HepG2 (cell line): ENCODE results near the gene PPP1R13B. TPM values are rescaled to one million over a fixed set of nuclear protein-coding genes. Genes with fewer than 3 reads are reported as not detected.

ENCODE experiments used
- ATAC-seq: fragments of 200-7000 bp; cut with Tn5 transposase; 3 replicates; pipeline ENCODE4 v1.9.1; 2020; ENCODE audit warnings: mild to moderate bottlenecking, moderate library complexity
- BruUV-seq: library from RNA; stranded (reverse); fragments of 400-500 nt; replicated peaks from 2 replicates; lab custom pipeline; 2021; lab: Mats Ljungman, UMichigan
- CTCF ChIA-PET: fragments of 300-600 bp; formaldehyde crosslinking; extraction: SDS; loops from one replicate; lab custom pipeline; 2021; ENCODE audit warnings: low total read pairs, inconsistent platforms, low intra/inter-chr PET ratio; lab: Yijun Ruan, JAX
- POLR2A ChIA-PET: fragments of 350-600 bp; sonication (Branson Sonifier 250); formaldehyde crosslinking; loops from one replicate; lab custom pipeline; 2020; ENCODE audit warnings: antibody characterized with exemption, inconsistent platforms; lab: Yijun Ruan, JAX
- DNase-seq: peaks from one replicate; pipeline ENCODE4 v3.0.0-alpha.2; 2015; ENCODE audit warnings: low spot score
- FAIRE-seq: peaks from 3 replicates; lab custom pipeline; 2011; peaks lifted over from hg19 to GRCh38; lab: Jason Lieb, UNC
- H2AFZ ChIP-seq: one replicate; pipeline ENCODE4 v1.6.1; 2011; ENCODE audit warnings: low read length, inconsistent platforms
- H3K27ac ChIP-seq: fragments of 300-600 bp; 3 replicates; pipeline ENCODE4 v1.8.0; 2011; ENCODE audit warnings: mixed run types, mild to moderate bottlenecking, mixed read lengths, low read length, inconsistent platforms; ENCODE audit not compliant: insufficient read depth; ENCODE audit errors: extremely low read length
- H3K27me3 ChIP-seq, 2 experiments: fragments of 200-600 bp in 1 of 2; 2 replicates in 1 of 2; 3 replicates in 1 of 2; pipeline versions ENCODE4 v1.6.0 to v1.8.0; 2011; ENCODE audit warnings: low read length in 2 of 2, mild to moderate bottlenecking in 2 of 2, moderate library complexity in 2 of 2, inconsistent platforms in 1 of 2; ENCODE audit not compliant: insufficient read depth in 2 of 2, control insufficient read depth in 1 of 2
- H3K36me3 ChIP-seq, 2 experiments: fragments of 200-600 bp in 1 of 2; replicated peaks in 1 of 2; 2 replicates in 1 of 2; 3 replicates in 1 of 2; pipeline versions ENCODE4 v1.5.1 to v1.8.0; 2011; ENCODE audit warnings: low read length in 2 of 2, inconsistent platforms in 1 of 2; ENCODE audit not compliant: insufficient read depth in 2 of 2, control insufficient read depth in 1 of 2
- H3K4me1 ChIP-seq: 2 replicates; pipeline ENCODE4 v1.5.1; 2012; ENCODE audit warnings: low read length, inconsistent platforms; ENCODE audit not compliant: insufficient read depth
- H3K4me2 ChIP-seq: 2 replicates; pipeline ENCODE4 v1.6.0; 2011; ENCODE audit warnings: low read depth, low read length, inconsistent platforms
- H3K4me3 ChIP-seq, 3 experiments: fragments of 200-600 bp in 1 of 3; sonication (generic), shearing (Covaris generic) in 1 of 3; replicated peaks in 1 of 3; 2 replicates each; pipeline ENCODE4 v1.5.1; 2011 to 2016; ENCODE audit warnings: low read length in 3 of 3, inconsistent platforms in 2 of 3, low read depth in 2 of 3, mild to moderate bottlenecking in 2 of 3, control low read depth in 1 of 3, mixed read lengths in 1 of 3; ENCODE audit not compliant: insufficient read depth in 1 of 3
- H3K79me2 ChIP-seq: one replicate; pipeline ENCODE4 v1.6.1; 2011; ENCODE audit warnings: low read length, inconsistent platforms; ENCODE audit not compliant: insufficient read depth
- H3K9ac ChIP-seq: 2 replicates; pipeline ENCODE4 v1.6.0; 2011; ENCODE audit warnings: mild to moderate bottlenecking, low read depth, low read length, inconsistent platforms; ENCODE audit not compliant: insufficient read depth
- H3K9me3 ChIP-seq: 2 replicates; pipeline ENCODE4 v1.5.1; 2012; ENCODE audit warnings: mild to moderate bottlenecking, low read length
- H4K20me1 ChIP-seq: 2 replicates; pipeline ENCODE4 v1.6.0; 2011; ENCODE audit warnings: inconsistent platforms, mild to moderate bottlenecking, low read length, moderate library complexity; ENCODE audit not compliant: insufficient read depth
- ATRX ChIP-seq: sonication (generic); formaldehyde crosslinking; IDR thresholded peaks from 2 replicates; pipeline ENCODE4 v1.4.0; 2020; ENCODE audit warnings: missing genetic modification reagents, borderline replicate concordance
- HOMEZ ChIP-seq: IDR thresholded peaks from 2 replicates; pipeline ENCODE4 v1.6.1; 2016; ENCODE audit warnings: low read depth
- NCOA1 ChIP-seq: sonication (generic); formaldehyde crosslinking; IDR thresholded peaks from 2 replicates; pipeline ENCODE4 v1.9.0; 2021; ENCODE audit warnings: missing genetic modification reagents
- NR2F2 ChIP-seq: IDR thresholded peaks from 2 replicates; pipeline ENCODE4 v1.6.1; 2012; ENCODE audit warnings: low read depth, inconsistent platforms, borderline replicate concordance
- RNF219 ChIP-seq: sonication (generic); formaldehyde crosslinking; IDR thresholded peaks from 2 replicates; pipeline ENCODE4 v1.5.0; 2020; ENCODE audit warnings: mild to moderate bottlenecking, missing genetic modification reagents
- SOX6 ChIP-seq, 2 experiments: fragments of 450-650 bp in 1 of 2; sonication (generic) in 1 of 2; formaldehyde crosslinking in 1 of 2; IDR thresholded peaks; 2 replicates each; pipeline versions ENCODE4 v1.4.0 to v1.6.1; 2017 to 2020; ENCODE audit warnings: antibody characterized with exemption in 1 of 2, mild to moderate bottlenecking in 1 of 2, missing genetic modification reagents in 1 of 2
- TBX3 ChIP-seq: fragments of 450-650 bp; IDR thresholded peaks from 2 replicates; pipeline ENCODE4 v1.6.1; 2017; ENCODE audit warnings: antibody characterized with exemption, mild to moderate bottlenecking, inconsistent platforms, borderline replicate concordance
- ZBTB46 ChIP-seq: sonication (generic); formaldehyde crosslinking; IDR thresholded peaks from 2 replicates; pipeline ENCODE4 v1.4.0; 2020; ENCODE audit warnings: mild to moderate bottlenecking, missing genetic modification reagents, borderline replicate concordance
- ZBTB7B ChIP-seq: sonication (generic); formaldehyde crosslinking; IDR thresholded peaks from 2 replicates; pipeline ENCODE4 v1.4.0; 2020; ENCODE audit warnings: missing genetic modification reagents
- ZNF33B ChIP-seq: sonication (generic); formaldehyde crosslinking; IDR thresholded peaks from 2 replicates; pipeline ENCODE4 v1.5.1; 2020; ENCODE audit warnings: mild to moderate bottlenecking, missing genetic modification reagents
- ZNF34 ChIP-seq: sonication (generic); formaldehyde crosslinking; IDR thresholded peaks from 2 replicates; pipeline ENCODE4 v1.4.0; 2020; ENCODE audit warnings: mild to moderate bottlenecking, missing genetic modification reagents, borderline replicate concordance
- ZNF557 ChIP-seq: sonication (generic); formaldehyde crosslinking; IDR thresholded peaks from 2 replicates; pipeline ENCODE4 v1.4.0; 2020; ENCODE audit warnings: missing genetic modification reagents
- ZNF724P ChIP-seq: sonication (generic); formaldehyde crosslinking; IDR thresholded peaks from 2 replicates; pipeline ENCODE4 v1.8.0; 2022; ENCODE audit warnings: missing genetic modification reagents, borderline replicate concordance
- ZNF737 ChIP-seq: sonication (generic); formaldehyde crosslinking; IDR thresholded peaks from 2 replicates; pipeline ENCODE4 v1.5.0; 2020; ENCODE audit warnings: missing genetic modification reagents, mild to moderate bottlenecking, borderline replicate concordance
- WGBS: methylation state at CpG from one replicate; pipeline ENCODE4 v1.1.6; 2017; ENCODE audit warnings: low lambda C conversion rate; 5-methylcytosine and 5-hydroxymethylcytosine counted together
- in situ Hi-C: cut with HindIII; loops from 2 replicates; pipeline ENCODE4 v1.10.0; 2017; ENCODE audit warnings: low pct_unique_long_range_greater_than_20kb; ENCODE audit not compliant: extremely low pct_ligation_motif_present
- intact Hi-C: fragments of 100-400 bp; cut with micrococcal nuclease; formaldehyde crosslinking; loops from one replicate; pipeline ENCODE4 v1.10.0; 2022; ENCODE audit not compliant: unreplicated experiment
- polyA plus RNA-seq, 8 experiments: library from polyadenylated mRNA; depleted of rRNA in 3 of 8; stranded (reverse) in 7 of 8; unstranded in 1 of 8; fragments of >200 nt; fragmentation: Illumina TruSeq in 4 of 8; extraction: Trizol in 4 of 8; gene quantifications; 2 replicates each; pipeline versions ENCODE4 v1.2.1 to v1.2.3, GENCODE V29; 2011 to 2016; ENCODE audit warnings: low read depth in 4 of 8, missing spikeins in 1 of 8, mixed read lengths in 1 of 8; ENCODE audit not compliant: insufficient read depth in 1 of 8
- total RNA-seq, 5 experiments: library from RNA; depleted of rRNA; stranded (reverse); fragments of >200 nt; fragmentation: Illumina TruSeq; extraction: Trizol; gene quantifications; 2 replicates each; pipeline ENCODE4 v1.2.3, GENCODE V29; 2016; ENCODE audit warnings: low read depth in 1 of 5

The PPP1R13B gene
- total and polyA plus RNA-seq, 2 of the 13 experiments (the other 11 are each of a cell fraction or from before 2014, with no cell fraction given) = 4.6 to 9.4 TPM

GRCh38 chr14:103685276-103686211, 161.8 kb downstream of the PPP1R13B start:
- ChIA-PET POLR2A (no interaction called here), CTCF (no interaction called here)
- TF ChIP-seq ATRX (CRISPR knock-in tag) (no peak), NR2F2 (no peak), HOMEZ (CRISPR knock-in tag) (no peak), SOX6 (IDR thresholded peaks at IDR 0.05) (no peak), SOX6 (CRISPR knock-in tag; IDR thresholded peaks at IDR 0.05) (no peak), TBX3 (no peak), ZNF724P (no peak), ZNF33B (CRISPR knock-in tag) (no peak), ZBTB7B (CRISPR knock-in tag) (no peak), ZNF557 (CRISPR knock-in tag) (no peak), ZNF737 (CRISPR knock-in tag) (no peak), NCOA1 (CRISPR knock-in tag) (no peak), RNF219 (CRISPR knock-in tag) (no peak), ZNF34 (CRISPR knock-in tag) (no peak), ZBTB46 (CRISPR knock-in tag) (no peak)
- H3K4me3 ChIP-seq = no peak overlapping the region
- no peak overlapping the region for H3K27ac ChIP-seq
- intact Hi-C loops = no loop called here
- 97% methylated on average over 23 of the region's 23 CpGs for WGBS
- DNase-seq = no peak
- no peak for FAIRE-seq
- H3K4me1 ChIP-seq = no peaks in the 10 kb centered on the region
- BruUV-seq = no TSS peak
- no peaks in the 10 kb centered on the region for H3K27me3 ChIP-seq
- H2AFZ ChIP-seq = no peak overlapping the region
- H3K9me3 ChIP-seq = no peaks in the 10 kb centered on the region
- peaks cover 19 to 73% of the 10 kb centered on the region in 2 experiments for H3K36me3 ChIP-seq
- H3K4me2 ChIP-seq = no peak overlapping the region
- H3K79me2 ChIP-seq = no peaks in the 10 kb centered on the region
- no peaks in the 10 kb centered on the region for H4K20me1 ChIP-seq
- ATAC-seq = no peak
- in situ Hi-C loops = no loop called here
- no peak overlapping the region for H3K9ac ChIP-seq
